Measurements from ENCODE around the gene CACNB2. TPM values are rescaled to one million over a fixed set of nuclear protein-coding genes. Genes with fewer than 3 reads are reported as not detected.

Gene CACNB2
- total and polyA plus RNA-seq, 2 donors (not counting 3 experiments of a cell fraction or from before 2014, with no cell fraction given), result not detected

DNA sequence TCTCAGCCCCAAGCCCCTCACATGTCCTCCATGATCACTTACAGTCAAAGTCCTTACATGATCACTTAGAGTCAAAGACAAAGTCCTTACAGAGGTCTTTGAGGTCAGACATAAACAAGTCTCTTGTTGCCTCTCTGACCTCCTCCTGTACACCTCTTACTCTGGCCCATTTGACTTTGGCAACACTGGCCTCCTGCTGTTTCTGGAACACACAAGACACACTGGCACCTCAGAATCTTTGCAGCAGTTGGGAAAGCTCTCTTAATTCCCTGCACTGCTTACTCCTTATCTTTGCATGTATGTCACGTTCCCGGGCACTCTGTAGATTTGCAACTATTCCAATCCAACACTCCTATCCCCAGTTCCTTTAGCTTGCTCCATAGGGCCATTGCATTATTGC is 408.9 kb downstream of the CACNB2 start:
- CTCF ChIA-PET, result no interaction called here
- Histone ChIP-seq H3K79me2 (ENCODE audit: control insufficient read depth, insufficient read depth, low read length) (no peaks in the 10 kb centered on the region), H3K27me3 (ENCODE audit: control insufficient read depth in 2 of 2, insufficient read depth in 2 of 2, low read length in 2 of 2) (no peaks in the 10 kb centered on the region), H3K4me3 (replicated peaks in 1 of 3; ENCODE audit: insufficient read depth in 1 of 3, low read depth in 1 of 3, low read length in 3 of 3) (no peak overlapping the region), H3K36me3 (ENCODE audit: control insufficient read depth in 2 of 2, extremely low read depth in 1 of 2, insufficient read depth in 2 of 2, low read length in 2 of 2) (no peaks in the 10 kb centered on the region), H3K4me1 (ENCODE audit: control insufficient read depth, extremely low read depth, insufficient read depth, low read length) (no peaks in the 10 kb centered on the region), H3K27ac (ENCODE audit: insufficient read depth, low read depth, low read length) (no peak overlapping the region), H4K20me1 (replicated peaks; ENCODE audit: control insufficient read depth, extremely low read depth, insufficient read depth, low read length) (no peaks in the 10 kb centered on the region), H3K9ac (replicated peaks; ENCODE audit: extremely low read depth, insufficient read depth, low read length) (no peak overlapping the region), H3K9me3 (replicated peaks; ENCODE audit: control insufficient read depth, insufficient read depth, low read length) (no peaks in the 10 kb centered on the region), H3K9me1 (replicated peaks; ENCODE audit: control insufficient read depth, extremely low read depth, insufficient read depth, low read length) (no peaks in the 10 kb centered on the region), H3K4me2 (ENCODE audit: insufficient read depth, low read length) (no peak overlapping the region), H2AFZ (ENCODE audit: low read depth, low read length) (no peak overlapping the region)
- DNase-seq (ENCODE audit: low read depth, low spot score), result no peak
- dilution Hi-C loops (cut with MboI; ENCODE audit: extremely low pct_ligation_motif_present, low sequenced_read_pairs), result no loop called here
- no TSS peak for BruUV-seq (replicated peaks)
- POLR2A ChIA-PET, result no interaction called here
- TF ChIP-seq MYC (IDR thresholded peaks at IDR 0.05; ENCODE audit: low read depth, low read length) (no peak), POLR2AphosphoS5 (IDR thresholded peaks at IDR 0.05; ENCODE audit: insufficient read depth, low read depth, low read length) (no peak), JUN (IDR thresholded peaks at IDR 0.05; ENCODE audit: borderline replicate concordance, insufficient read depth, insufficient read length, low read depth) (no peak), EZH2 (IDR thresholded peaks at IDR 0.05; ENCODE audit: borderline replicate concordance, low read depth, low read length, severe bottlenecking) (no peak), GATA2 (IDR thresholded peaks at IDR 0.05; ENCODE audit: insufficient read depth, insufficient read length, low read depth, low read length) (no peak), FOS (IDR thresholded peaks at IDR 0.05; ENCODE audit: borderline replicate concordance, insufficient read depth, low read length) (no peak)
- TF ChIP-seq, protein P1, sequence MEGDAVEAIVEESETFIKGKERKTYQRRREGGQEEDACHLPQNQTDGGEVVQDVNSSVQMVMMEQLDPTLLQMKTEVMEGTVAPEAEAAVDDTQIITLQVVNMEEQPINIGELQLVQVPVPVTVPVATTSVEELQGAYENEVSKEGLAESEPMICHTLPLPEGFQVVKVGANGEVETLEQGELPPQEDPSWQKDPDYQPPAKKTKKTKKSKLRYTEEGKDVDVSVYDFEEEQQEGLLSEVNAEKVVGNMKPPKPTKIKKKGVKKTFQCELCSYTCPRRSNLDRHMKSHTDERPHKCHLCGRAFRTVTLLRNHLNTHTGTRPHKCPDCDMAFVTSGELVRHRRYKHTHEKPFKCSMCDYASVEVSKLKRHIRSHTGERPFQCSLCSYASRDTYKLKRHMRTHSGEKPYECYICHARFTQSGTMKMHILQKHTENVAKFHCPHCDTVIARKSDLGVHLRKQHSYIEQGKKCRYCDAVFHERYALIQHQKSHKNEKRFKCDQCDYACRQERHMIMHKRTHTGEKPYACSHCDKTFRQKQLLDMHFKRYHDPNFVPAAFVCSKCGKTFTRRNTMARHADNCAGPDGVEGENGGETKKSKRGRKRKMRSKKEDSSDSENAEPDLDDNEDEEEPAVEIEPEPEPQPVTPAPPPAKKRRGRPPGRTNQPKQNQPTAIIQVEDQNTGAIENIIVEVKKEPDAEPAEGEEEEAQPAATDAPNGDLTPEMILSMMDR (IDR thresholded peaks at IDR 0.05; ENCODE audit: extremely low read depth in 1 of 2, insufficient read depth in 1 of 2, low read depth in 1 of 2, low read length in 2 of 2), result no peak
- TF ChIP-seq, protein P2, sequence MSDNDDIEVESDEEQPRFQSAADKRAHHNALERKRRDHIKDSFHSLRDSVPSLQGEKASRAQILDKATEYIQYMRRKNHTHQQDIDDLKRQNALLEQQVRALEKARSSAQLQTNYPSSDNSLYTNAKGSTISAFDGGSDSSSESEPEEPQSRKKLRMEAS (IDR thresholded peaks at IDR 0.05; ENCODE audit: insufficient read depth, insufficient read length), result no peak
- no peak for FAIRE-seq
- intact Hi-C loops (cut with micrococcal nuclease), result no loop called here

Measured in endothelial cell of umbilical vein (primary cell).